ENCODE data around the gene LRRC4C. TPM values are rescaled to one million over a fixed set of nuclear protein-coding genes. Genes with fewer than 3 reads are reported as not detected.

Gene LRRC4C
- total RNA-seq, 1 experiment from 2014 or later, result 0.15 TPM

- CTCF ChIA-PET, result no interaction called here
- POLR2A ChIA-PET, result no interaction called here
Measured at GRCh38 chr11:40432358-40432757, 1027.1 kb downstream of the LRRC4C start.

GRCh38 chr11:40425168-40425567 is 1034.3 kb downstream of the LRRC4C start:
- in situ Hi-C loops (cut with HindIII; ENCODE audit: low pct_unique_long_range_greater_than_20kb, low sequenced_read_pairs) (no loop called here), intact Hi-C loops (cut with micrococcal nuclease; ENCODE audit: unreplicated experiment) (no loop called here)
- H3K36me3 ChIP-seq (ENCODE audit: control insufficient read depth, insufficient read depth, low read length), result no peaks in the 10 kb centered on the region
- H3K27ac ChIP-seq (ENCODE audit: low read length), result no peak overlapping the region
- H3K4me3 ChIP-seq (ENCODE audit: low read depth in 2 of 2, low read length in 2 of 2), result no peak overlapping the region
- CTCF ChIA-PET, result no interaction called here
- ATAC-seq, result no peak
- H3K4me1 ChIP-seq (ENCODE audit: control insufficient read depth, insufficient read depth, low read length), result no peaks in the 10 kb centered on the region
- H3K27me3 ChIP-seq (ENCODE audit: control insufficient read depth, insufficient read depth, low read length), result no peaks in the 10 kb centered on the region
- no peaks in the 10 kb centered on the region for H3K9me3 ChIP-seq (ENCODE audit: control insufficient read depth, insufficient read depth, low read depth, low read length)
- no TSS peak for BruUV-seq (replicated peaks)
- TF ChIP-seq TCF7L2 (IDR thresholded peaks at IDR 0.05; ENCODE audit: low read depth, low read length) (no peak), POLR2AphosphoS5 (IDR thresholded peaks at IDR 0.05; ENCODE audit: low read depth, low read length) (no peak), SIN3A (IDR thresholded peaks at IDR 0.05; ENCODE audit: borderline replicate concordance, insufficient read depth, low read depth, low read length) (no peak), REST (IDR thresholded peaks at IDR 0.05; ENCODE audit: insufficient read depth in 1 of 2, low read depth in 2 of 2, low read length in 1 of 2) (no peak), CTCF (IDR thresholded peaks at IDR 0.05) (no peak)
- no peak for DNase-seq (ENCODE audit: low read depth, low spot score)
- POLR2A ChIA-PET, result no interaction called here

More at GRCh38 chr11:40432358-40432757, 1027.1 kb downstream of the LRRC4C start:
- Histone ChIP-seq H3K27ac (ENCODE audit: low read length) (no peak overlapping the region), H3K4me3 (ENCODE audit: low read depth in 2 of 2, low read length in 2 of 2) (no peak overlapping the region), H3K4me1 (ENCODE audit: control insufficient read depth, insufficient read depth, low read length) (no peaks in the 10 kb centered on the region), H3K27me3 (ENCODE audit: control insufficient read depth, insufficient read depth, low read length) (no peaks in the 10 kb centered on the region), H3K9me3 (ENCODE audit: control insufficient read depth, insufficient read depth, low read depth, low read length) (no peaks in the 10 kb centered on the region), H3K36me3 (ENCODE audit: control insufficient read depth, insufficient read depth, low read length) (no peaks in the 10 kb centered on the region)
- intact Hi-C loops (cut with micrococcal nuclease; ENCODE audit: unreplicated experiment), result no loop called here
- in situ Hi-C loops (cut with HindIII; ENCODE audit: low pct_unique_long_range_greater_than_20kb, low sequenced_read_pairs), result no loop called here
- DNase-seq (ENCODE audit: low read depth, low spot score) (no peak), ATAC-seq (no peak)
- no peak for TF ChIP-seq TCF7L2 (IDR thresholded peaks at IDR 0.05; ENCODE audit: low read depth, low read length)
- no peak for TF ChIP-seq POLR2AphosphoS5 (IDR thresholded peaks at IDR 0.05; ENCODE audit: low read depth, low read length)
- TF ChIP-seq CTCF (IDR thresholded peaks at IDR 0.05), result no peak
- TF ChIP-seq SIN3A (IDR thresholded peaks at IDR 0.05; ENCODE audit: borderline replicate concordance, insufficient read depth, low read depth, low read length), result no peak
- TF ChIP-seq REST (IDR thresholded peaks at IDR 0.05; ENCODE audit: insufficient read depth in 1 of 2, low read depth in 2 of 2, low read length in 1 of 2), result no peak; a peak in 1 of 4 replicates
- BruUV-seq (replicated peaks), result no TSS peak

Measured in Panc1 (cell line).